ENCODE measurements around the gene CYP26B1. TPM values are rescaled to one million over a fixed set of nuclear protein-coding genes. Genes with fewer than 3 reads are reported as not detected.
"Not testable (repeated sequence)": the region's sequence is repeated elsewhere in the genome, so short reads cannot be mapped to it uniquely, and the experiment has no call there.

CYP26B1 gene
- total RNA-seq, 1 experiment from 2014 or later, result 1.7 TPM

DNA sequence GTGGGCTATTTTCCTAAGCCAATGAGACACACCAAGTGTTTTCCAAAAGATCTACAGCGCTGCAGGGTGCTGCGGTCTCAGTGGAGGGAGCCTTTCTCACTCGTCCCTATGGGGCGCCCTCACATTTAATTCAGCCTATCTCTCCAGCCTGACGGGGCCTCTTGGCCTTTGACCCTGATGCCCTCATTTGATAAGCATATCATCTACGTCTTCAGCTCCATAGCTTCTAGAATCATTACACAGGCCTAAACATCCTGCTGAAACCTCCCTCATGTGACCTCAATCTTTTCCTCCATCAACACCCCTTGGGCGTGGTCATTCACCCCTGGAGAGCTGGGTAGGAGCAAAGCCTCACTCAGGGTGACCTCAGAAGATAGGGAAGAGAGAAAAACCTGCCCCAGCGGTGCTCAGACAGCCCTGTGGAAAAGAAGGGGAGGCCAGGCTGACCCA lies 57.4 kb downstream of the CYP26B1 start:
- Mint-ChIP-seq H3K4me3 (ENCODE audit: unreplicated experiment) (no peak overlapping the region), H3K4me1 (ENCODE audit: low read depth, unreplicated experiment) (no peaks in the 10 kb centered on the region), H3K9me3 (ENCODE audit: unreplicated experiment) (peaks cover 10% of the 10 kb centered on the region), H3K27me3 (ENCODE audit: insufficient read depth, unreplicated experiment) (peaks cover 8% of the 10 kb centered on the region), H3K36me3 (ENCODE audit: insufficient read depth, unreplicated experiment) (no peaks in the 10 kb centered on the region), H3K27ac (ENCODE audit: unreplicated experiment) (no peak overlapping the region)
- Histone ChIP-seq H3K9me3 (no peaks in the 10 kb centered on the region), H3K36me3 (ENCODE audit: control insufficient read depth, insufficient read depth, low read length) (no peaks in the 10 kb centered on the region), H3K4me1 (0 out of 2 replicates have a peak, but pooled peaks cover 3% of the 10 kb centered on the region), H3K4me3 (ENCODE audit: low read depth, low read length) (no peak overlapping the region), H3K27me3 (replicated peaks; ENCODE audit: control insufficient read depth, insufficient read depth, low read length) (no peaks in the 10 kb centered on the region)
- ChIA-PET POLR2A (no interaction called here), CTCF (no interaction called here)
- DNase-seq, result no peak
- intact Hi-C loops (cut with micrococcal nuclease; ENCODE audit: unreplicated experiment), result no loop called here
- TF ChIP-seq, protein P1, sequence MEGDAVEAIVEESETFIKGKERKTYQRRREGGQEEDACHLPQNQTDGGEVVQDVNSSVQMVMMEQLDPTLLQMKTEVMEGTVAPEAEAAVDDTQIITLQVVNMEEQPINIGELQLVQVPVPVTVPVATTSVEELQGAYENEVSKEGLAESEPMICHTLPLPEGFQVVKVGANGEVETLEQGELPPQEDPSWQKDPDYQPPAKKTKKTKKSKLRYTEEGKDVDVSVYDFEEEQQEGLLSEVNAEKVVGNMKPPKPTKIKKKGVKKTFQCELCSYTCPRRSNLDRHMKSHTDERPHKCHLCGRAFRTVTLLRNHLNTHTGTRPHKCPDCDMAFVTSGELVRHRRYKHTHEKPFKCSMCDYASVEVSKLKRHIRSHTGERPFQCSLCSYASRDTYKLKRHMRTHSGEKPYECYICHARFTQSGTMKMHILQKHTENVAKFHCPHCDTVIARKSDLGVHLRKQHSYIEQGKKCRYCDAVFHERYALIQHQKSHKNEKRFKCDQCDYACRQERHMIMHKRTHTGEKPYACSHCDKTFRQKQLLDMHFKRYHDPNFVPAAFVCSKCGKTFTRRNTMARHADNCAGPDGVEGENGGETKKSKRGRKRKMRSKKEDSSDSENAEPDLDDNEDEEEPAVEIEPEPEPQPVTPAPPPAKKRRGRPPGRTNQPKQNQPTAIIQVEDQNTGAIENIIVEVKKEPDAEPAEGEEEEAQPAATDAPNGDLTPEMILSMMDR (IDR thresholded peaks at IDR 0.05; ENCODE audit: insufficient read depth in 1 of 2, low read depth in 1 of 2, low read length in 1 of 2, severe bottlenecking in 1 of 2, unreplicated experiment in 1 of 2), result no peak
- no TSS peak for BruUV-seq (replicated peaks)

DNA sequence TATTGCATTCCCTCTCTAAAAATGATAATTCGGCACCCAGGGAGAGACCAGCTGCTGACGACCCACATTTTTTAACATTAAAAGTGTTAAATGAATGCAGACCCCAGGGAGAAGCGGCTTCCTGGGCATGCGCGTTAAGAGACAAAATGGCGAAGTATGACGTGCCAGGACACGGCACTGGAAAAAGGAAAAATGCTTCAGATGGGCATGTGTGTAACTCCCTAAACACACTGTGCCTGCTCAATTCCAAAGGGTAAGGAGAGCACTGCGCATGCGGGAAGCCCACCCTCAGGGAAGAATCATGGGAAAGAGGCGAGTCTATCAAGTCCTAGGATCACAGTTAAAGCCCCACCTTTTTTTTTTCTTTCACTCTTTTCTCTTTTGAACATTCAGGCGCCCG lies 58.1 kb downstream of the CYP26B1 start:
- Mint-ChIP-seq H3K27me3 (ENCODE audit: insufficient read depth, unreplicated experiment) (peaks cover 8% of the 10 kb centered on the region), H3K4me3 (ENCODE audit: unreplicated experiment) (no peak overlapping the region), H3K4me1 (ENCODE audit: low read depth, unreplicated experiment) (no peaks in the 10 kb centered on the region), H3K36me3 (ENCODE audit: insufficient read depth, unreplicated experiment) (no peaks in the 10 kb centered on the region), H3K9me3 (ENCODE audit: unreplicated experiment) (peaks cover 10% of the 10 kb centered on the region), H3K27ac (ENCODE audit: unreplicated experiment) (no peak overlapping the region)
- ChIA-PET POLR2A (no interaction called here), CTCF (no interaction called here)
- no peaks in the 10 kb centered on the region for H3K27me3 ChIP-seq (replicated peaks; ENCODE audit: control insufficient read depth, insufficient read depth, low read length)
- no peaks in the 10 kb centered on the region for H3K4me1 ChIP-seq
- no peaks in the 10 kb centered on the region for H3K9me3 ChIP-seq
- TF ChIP-seq, protein P1 (IDR thresholded peaks at IDR 0.05; ENCODE audit: insufficient read depth in 1 of 2, low read depth in 1 of 2, low read length in 1 of 2, severe bottlenecking in 1 of 2, unreplicated experiment in 1 of 2), result no peak
- no peak overlapping the region for H3K4me3 ChIP-seq (ENCODE audit: low read depth, low read length)
- DNase-seq, result no peak
- no TSS peak for BruUV-seq (replicated peaks)
- intact Hi-C loops (cut with micrococcal nuclease; ENCODE audit: unreplicated experiment), result no loop called here
- H3K36me3 ChIP-seq (ENCODE audit: control insufficient read depth, insufficient read depth, low read length), result no peaks in the 10 kb centered on the region

DNA sequence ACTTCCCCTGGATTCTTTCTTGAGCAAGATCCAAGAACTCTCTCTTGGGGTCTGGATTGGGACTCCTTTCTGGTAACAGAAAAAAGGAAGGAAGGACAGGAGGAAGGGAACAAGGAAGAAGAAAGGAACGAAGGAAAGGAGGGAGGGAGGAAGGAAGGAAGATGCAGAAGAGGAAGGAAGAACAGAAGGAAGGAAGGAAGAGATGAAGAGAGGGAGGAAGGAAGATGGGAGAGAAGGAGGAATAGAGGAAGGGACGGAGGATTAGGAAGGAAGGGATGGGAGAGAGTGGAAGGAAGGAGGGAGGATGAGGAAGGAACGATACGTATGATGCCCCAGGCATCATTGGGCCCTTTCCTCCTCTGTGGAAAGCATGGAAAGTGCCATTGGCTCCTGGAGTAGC lies 58.6 kb downstream of the CYP26B1 start:
- Mint-ChIP-seq H3K9me3 (ENCODE audit: unreplicated experiment) (peaks cover 10% of the 10 kb centered on the region), H3K27me3 (ENCODE audit: insufficient read depth, unreplicated experiment) (peaks cover 8% of the 10 kb centered on the region), H3K27ac (ENCODE audit: unreplicated experiment) (no peak overlapping the region), H3K4me3 (ENCODE audit: unreplicated experiment) (no peak overlapping the region), H3K4me1 (ENCODE audit: low read depth, unreplicated experiment) (no peaks in the 10 kb centered on the region), H3K36me3 (ENCODE audit: insufficient read depth, unreplicated experiment) (no peaks in the 10 kb centered on the region)
- intact Hi-C loops (cut with micrococcal nuclease; ENCODE audit: unreplicated experiment), result no loop called here
- Histone ChIP-seq H3K9me3 (no peaks in the 10 kb centered on the region), H3K4me1 (no peaks in the 10 kb centered on the region), H3K27me3 (replicated peaks; ENCODE audit: control insufficient read depth, insufficient read depth, low read length) (no peaks in the 10 kb centered on the region), H3K36me3 (ENCODE audit: control insufficient read depth, insufficient read depth, low read length) (no peaks in the 10 kb centered on the region), H3K4me3 (ENCODE audit: low read depth, low read length) (no peak overlapping the region)
- no peak for DNase-seq
- ChIA-PET CTCF (no interaction called here), POLR2A (no interaction called here)
- BruUV-seq (replicated peaks), result no TSS peak
- TF ChIP-seq, protein P1 (IDR thresholded peaks at IDR 0.05; ENCODE audit: insufficient read depth in 1 of 2, low read depth in 1 of 2, low read length in 1 of 2, severe bottlenecking in 1 of 2, unreplicated experiment in 1 of 2), result no peak

DNA sequence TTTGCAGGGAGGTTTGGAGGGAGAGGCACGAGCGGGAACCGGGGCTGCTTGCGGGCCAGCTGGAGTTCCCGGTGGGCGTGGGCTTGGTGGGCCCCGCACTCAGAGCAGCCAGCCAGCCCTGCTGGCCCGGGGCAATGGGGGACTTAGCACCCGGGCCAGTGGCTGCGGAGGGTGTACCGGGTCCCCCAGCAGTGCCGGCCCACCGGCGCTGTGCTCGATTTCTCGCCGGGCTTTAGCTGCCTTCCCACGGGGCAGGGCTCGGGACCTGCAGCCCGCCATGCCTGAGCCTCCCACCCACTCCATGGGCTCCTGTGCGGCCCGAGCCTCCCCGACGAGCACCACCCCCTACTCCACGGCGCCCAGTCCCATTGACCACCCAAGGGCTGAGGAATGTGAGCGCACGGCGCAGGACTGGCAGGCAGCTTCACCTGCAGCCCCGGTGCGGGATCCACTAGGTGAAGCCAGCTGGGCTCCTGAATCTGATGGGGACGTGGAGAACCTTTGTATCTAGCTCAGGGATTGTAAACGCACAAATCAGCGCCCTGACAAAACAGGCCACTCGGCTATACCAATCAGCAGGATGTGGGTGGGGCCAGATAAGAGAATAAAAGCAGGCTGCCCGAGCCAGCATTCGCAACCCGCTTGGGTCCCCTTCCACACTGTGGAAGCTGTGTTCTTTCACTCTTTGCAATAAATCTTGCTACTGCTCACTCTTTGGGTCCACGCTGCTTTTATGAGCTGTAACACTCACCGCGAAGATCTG lies 60.6 kb downstream of the CYP26B1 start:
- H3K9me3 Mint-ChIP-seq (ENCODE audit: unreplicated experiment); H3K9me3 ChIP-seq; H3K27ac Mint-ChIP-seq (ENCODE audit: unreplicated experiment); H3K36me3 ChIP-seq (ENCODE audit: control insufficient read depth, insufficient read depth, low read length); H3K4me3 Mint-ChIP-seq (ENCODE audit: unreplicated experiment); POLR2A ChIA-PET; H3K4me1 Mint-ChIP-seq (ENCODE audit: low read depth, unreplicated experiment); DNase-seq; H3K4me3 ChIP-seq (ENCODE audit: low read depth, low read length); H3K27me3 Mint-ChIP-seq (ENCODE audit: insufficient read depth, unreplicated experiment); H3K27me3 ChIP-seq (replicated peaks; ENCODE audit: control insufficient read depth, insufficient read depth, low read length); intact Hi-C loops (cut with micrococcal nuclease; ENCODE audit: unreplicated experiment); H3K36me3 Mint-ChIP-seq (ENCODE audit: insufficient read depth, unreplicated experiment); BruUV-seq (replicated peaks); H3K4me1 ChIP-seq: not testable (repeated sequence)
- CTCF ChIA-PET, result interaction anchor here (0.6 kb wide), 1 partner anchor 538 kb away, joined by 3 read pairs; no protein-coding TSS in a partner anchor
